Stimulated activated CD8-positive, alpha-beta memory T cell treated with anti-CD3 and anti-CD28 coated beads, Interleukin-7, amount 100 ng/mL, for 48 hours (primary cell): Measurements from ENCODE around the gene NUDCD3.

Source experiments
- DNase-seq, 2 donors: peaks; one replicate each; pipeline ENCODE4 v3.0.0-alpha.2; 2020; ENCODE audit warnings: low read depth in 1 of 2; ENCODE audit errors: extremely low read depth in 1 of 2

Gene NUDCD3

GRCh38 chr7:44490351-44491200, at the start of gene NUDCD3:
Gene NUDCD3, minus strand, starts transcription at chr7:44490658. Its CDS starts 58 bp downstream, at chr7:44490600.
- peak; percentile 63 to 74 for DNase-seq

- DNase-seq: no peak
Observed at GRCh38 chr7:44539669-44540506, 49.4 kb upstream of the NUDCD3 start.

GRCh38 chr7:44538798-44539668, 48.6 kb upstream of the NUDCD3 start:
- DNase-seq: no peak

GRCh38 chr7:44538093-44538797, 47.8 kb upstream of the NUDCD3 start:
- DNase-seq: no peak

GRCh38 chr7:44537442-44537841, 47.0 kb upstream of the NUDCD3 start:
- no peak for DNase-seq

GRCh38 chr7:44536090-44536489, 45.6 kb upstream of the NUDCD3 start:
- DNase-seq: no peak

- no peak for DNase-seq
Observed at GRCh38 chr7:44535348-44536064, 45.0 kb upstream of the NUDCD3 start.

GRCh38 chr7:44534501-44534900, 44.0 kb upstream of the NUDCD3 start:
- DNase-seq: peak; percentile 24

GRCh38 chr7:44534087-44534486, 43.6 kb upstream of the NUDCD3 start:
- DNase-seq: no peak

- no peak for DNase-seq
Observed at GRCh38 chr7:44533301-44534055, 43.0 kb upstream of the NUDCD3 start.

- DNase-seq: no peak
Observed at GRCh38 chr7:44531421-44532380, 41.2 kb upstream of the NUDCD3 start.

- no peak for DNase-seq
Observed at GRCh38 chr7:44530990-44531389, 40.5 kb upstream of the NUDCD3 start.

GRCh38 chr7:44524811-44525388, 34.4 kb upstream of the NUDCD3 start:
- DNase-seq: no peak

GRCh38 chr7:44522315-44522714, 31.9 kb upstream of the NUDCD3 start:
- no peak for DNase-seq

GRCh38 chr7:44521347-44522095, 31.1 kb upstream of the NUDCD3 start:
- no peak for DNase-seq

- DNase-seq: no peak
Observed at GRCh38 chr7:44520574-44520973, 30.1 kb upstream of the NUDCD3 start.

GRCh38 chr7:44519546-44519945, 29.1 kb upstream of the NUDCD3 start:
- DNase-seq: no peak
